WI38 (cell line): ENCODE measurements around the gene DIAPH3.

Experiments used
- H3K4me3 ChIP-seq: 2 replicates; pipeline ENCODE4 v1.5.1; 2011; ENCODE audit warnings: low read depth, mild to moderate bottlenecking, control low read depth, low read length
- TF ChIP-seq, protein P1 (sequence below): IDR thresholded peaks from 2 replicates; pipeline ENCODE4 v1.5.1; 2012; ENCODE audit warnings: low read depth, mild to moderate bottlenecking, control low read depth, low read length

The DIAPH3 gene

GRCh38 chr13:59954601-59955000 lies 209.1 kb downstream of the DIAPH3 start:
- TF ChIP-seq, protein P1, sequence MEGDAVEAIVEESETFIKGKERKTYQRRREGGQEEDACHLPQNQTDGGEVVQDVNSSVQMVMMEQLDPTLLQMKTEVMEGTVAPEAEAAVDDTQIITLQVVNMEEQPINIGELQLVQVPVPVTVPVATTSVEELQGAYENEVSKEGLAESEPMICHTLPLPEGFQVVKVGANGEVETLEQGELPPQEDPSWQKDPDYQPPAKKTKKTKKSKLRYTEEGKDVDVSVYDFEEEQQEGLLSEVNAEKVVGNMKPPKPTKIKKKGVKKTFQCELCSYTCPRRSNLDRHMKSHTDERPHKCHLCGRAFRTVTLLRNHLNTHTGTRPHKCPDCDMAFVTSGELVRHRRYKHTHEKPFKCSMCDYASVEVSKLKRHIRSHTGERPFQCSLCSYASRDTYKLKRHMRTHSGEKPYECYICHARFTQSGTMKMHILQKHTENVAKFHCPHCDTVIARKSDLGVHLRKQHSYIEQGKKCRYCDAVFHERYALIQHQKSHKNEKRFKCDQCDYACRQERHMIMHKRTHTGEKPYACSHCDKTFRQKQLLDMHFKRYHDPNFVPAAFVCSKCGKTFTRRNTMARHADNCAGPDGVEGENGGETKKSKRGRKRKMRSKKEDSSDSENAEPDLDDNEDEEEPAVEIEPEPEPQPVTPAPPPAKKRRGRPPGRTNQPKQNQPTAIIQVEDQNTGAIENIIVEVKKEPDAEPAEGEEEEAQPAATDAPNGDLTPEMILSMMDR = no peak
- H3K4me3 ChIP-seq = no peak overlapping the region

GRCh38 chr13:59951011-59951410 lies 212.7 kb downstream of the DIAPH3 start:
- TF ChIP-seq, protein P1 = no peak
- H3K4me3 ChIP-seq = no peak overlapping the region

- H3K4me3 ChIP-seq = no peak overlapping the region
Observed at GRCh38 chr13:59950266-59950665, 213.5 kb downstream of the DIAPH3 start.

GRCh38 chr13:59948686-59949085 lies 215.0 kb downstream of the DIAPH3 start:
- H3K4me3 ChIP-seq = no peak overlapping the region
- TF ChIP-seq, protein P1 = no peak

More at GRCh38 chr13:59950266-59950665, 213.5 kb downstream of the DIAPH3 start:
- TF ChIP-seq, protein P1 = no peak

GRCh38 chr13:59946944-59947343 lies 216.8 kb downstream of the DIAPH3 start:
- TF ChIP-seq, protein P1 = no peak
- no peak overlapping the region for H3K4me3 ChIP-seq

- no peak overlapping the region for H3K4me3 ChIP-seq
- TF ChIP-seq, protein P1 = no peak
Observed at GRCh38 chr13:59931621-59932020, 232.1 kb downstream of the DIAPH3 start.

- TF ChIP-seq, protein P1 = no peak
- no peak overlapping the region for H3K4me3 ChIP-seq
Observed at GRCh38 chr13:59924256-59924655, 239.5 kb downstream of the DIAPH3 start.
